Uterus (tissue), 2 donors: ENCODE data around the gene CPT1A.

Experiments used
- CTCF ChIP-seq, 4 experiments: fragments of 200-600 bp in 2 of 4; fragments of 450-650 bp in 2 of 4; sonication (generic) in 2 of 4; IDR thresholded peaks; one replicate each; pipeline ENCODE4 v1.5.1; 2016 to 2019; ENCODE audit warnings: antibody characterized with exemption in 4 of 4, mild to moderate bottlenecking in 2 of 4, moderate library complexity in 1 of 4
- POLR2A ChIP-seq, 2 donors: fragments of 450-650 bp; IDR thresholded peaks; one replicate each; pipeline ENCODE4 v1.6.1; 2016; ENCODE audit warnings: antibody characterized with exemption in 2 of 2, mild to moderate bottlenecking in 1 of 2, moderate library complexity in 1 of 2

DNA sequence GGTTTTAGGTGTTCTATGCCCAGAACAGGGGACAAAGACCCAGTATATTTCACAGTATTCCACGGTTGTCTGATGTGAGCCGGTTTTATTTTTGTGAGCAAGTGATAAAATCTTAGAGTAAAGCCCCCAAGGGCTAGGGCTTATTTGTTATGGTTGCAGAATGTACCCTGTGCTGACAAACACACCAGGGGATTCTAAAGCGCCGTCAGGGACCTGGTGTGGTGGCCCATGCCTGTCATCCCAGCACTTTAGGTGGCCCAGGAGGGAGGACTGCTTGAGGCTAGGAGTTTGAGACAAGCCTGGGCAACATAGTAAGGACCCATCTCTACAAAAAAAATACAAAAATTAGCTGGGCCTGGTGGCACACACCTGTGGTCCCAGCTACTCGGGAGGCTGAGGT lies 39.1 kb upstream of the CPT1A start:
- TF ChIP-seq CTCF (IDR thresholded peaks at IDR 0.05) (no peak), POLR2A (IDR thresholded peaks at IDR 0.05) (no peak)
